Measurements from ENCODE around the gene SEPTIN5.

The SEPTIN5 gene

GRCh38 chr22:19760058-19760950 lies 46.0 kb downstream of the SEPTIN5 start, which contains the start of gene TBX1:
Gene TBX1, plus strand, starts transcription at chr22:19760778. Its CDS starts 66 bp downstream, at chr22:19760844.
- H3K27me3 ChIP-seq (ENCODE audit: insufficient read depth, low read length, poor library complexity, severe bottlenecking), result no peaks in the 10 kb centered on the region

GRCh38 chr22:19760951-19761724 lies 46.8 kb downstream of the SEPTIN5 start:
- Histone ChIP-seq H3K9me2 (replicated peaks; ENCODE audit: low read depth, low read length) (no peaks in the 10 kb centered on the region), H3K27me3 (ENCODE audit: insufficient read depth, low read length, poor library complexity, severe bottlenecking) (no peaks in the 10 kb centered on the region), H4K20me1 (ENCODE audit: insufficient read depth, low read length, poor library complexity, severe bottlenecking) (no peaks in the 10 kb centered on the region), H3K9ac (ENCODE audit: low read depth, low read length, poor library complexity, severe bottlenecking) (no peak overlapping the region), H3K4me2 (ENCODE audit: low read depth, low read length, poor library complexity, severe bottlenecking) (no peak overlapping the region), H3F3A (ENCODE audit: low read depth) (no peaks in the 10 kb centered on the region), H2AFZ (ENCODE audit: low read length) (no peak overlapping the region), H3K36me3 (ENCODE audit: insufficient read depth, low read length) (no peaks in the 10 kb centered on the region), H3K9me3 (ENCODE audit: insufficient read depth, low read depth, low read length) (no peaks in the 10 kb centered on the region), H3K4me3 (ENCODE audit: low read length, poor library complexity, severe bottlenecking) (no peak overlapping the region), H3K4me1 (ENCODE audit: insufficient read depth, low read length, poor library complexity, severe bottlenecking) (no peaks in the 10 kb centered on the region), H3K79me2 (ENCODE audit: insufficient read depth, low read length) (no peaks in the 10 kb centered on the region)
- TF ChIP-seq CTCF (conservative IDR thresholded peaks at IDR 0.05; ENCODE audit: low read length), result no peak
- TF ChIP-seq EZH2phosphoT487 (IDR thresholded peaks at IDR 0.05; ENCODE audit: borderline replicate concordance), result no peak

More at GRCh38 chr22:19760058-19760950, 46.0 kb downstream of the SEPTIN5 start, which contains the start of gene TBX1:
- no peak within 1 kb of the TSS for H3K9ac ChIP-seq (ENCODE audit: low read depth, low read length, poor library complexity, severe bottlenecking)
- H3K9me3 ChIP-seq (ENCODE audit: insufficient read depth, low read depth, low read length), result no peaks in the 10 kb centered on the region
- no peak within 1 kb of the TSS for H3K4me3 ChIP-seq (ENCODE audit: low read length, poor library complexity, severe bottlenecking)
- H3K79me2 ChIP-seq (ENCODE audit: insufficient read depth, low read length), result no peaks in the 10 kb centered on the region
- H2AFZ ChIP-seq (ENCODE audit: low read length), result no peak within 1 kb of the TSS
- H3K9me2 ChIP-seq (replicated peaks; ENCODE audit: low read depth, low read length), result no peaks in the 10 kb centered on the region
- H3K4me1 ChIP-seq (ENCODE audit: insufficient read depth, low read length, poor library complexity, severe bottlenecking), result no peaks in the 10 kb centered on the region
- no peak within 1 kb of the TSS for H3K4me2 ChIP-seq (ENCODE audit: low read depth, low read length, poor library complexity, severe bottlenecking)
- TF ChIP-seq CTCF (conservative IDR thresholded peaks at IDR 0.05; ENCODE audit: low read length) (no peak), EZH2phosphoT487 (IDR thresholded peaks at IDR 0.05; ENCODE audit: borderline replicate concordance) (no peak)
- H4K20me1 ChIP-seq (ENCODE audit: insufficient read depth, low read length, poor library complexity, severe bottlenecking), result no peaks in the 10 kb centered on the region
- H3F3A ChIP-seq (ENCODE audit: low read depth), result no peaks in the 10 kb centered on the region
- no peaks in the 10 kb centered on the region for H3K36me3 ChIP-seq (ENCODE audit: insufficient read depth, low read length)

GRCh38 chr22:19761725-19762567 lies 47.6 kb downstream of the SEPTIN5 start:
- Histone ChIP-seq H3K4me3 (ENCODE audit: low read length, poor library complexity, severe bottlenecking) (no peak overlapping the region), H3K4me1 (ENCODE audit: insufficient read depth, low read length, poor library complexity, severe bottlenecking) (no peaks in the 10 kb centered on the region), H4K20me1 (ENCODE audit: insufficient read depth, low read length, poor library complexity, severe bottlenecking) (no peaks in the 10 kb centered on the region), H3F3A (ENCODE audit: low read depth) (no peaks in the 10 kb centered on the region), H3K27me3 (ENCODE audit: insufficient read depth, low read length, poor library complexity, severe bottlenecking) (no peaks in the 10 kb centered on the region), H3K9ac (ENCODE audit: low read depth, low read length, poor library complexity, severe bottlenecking) (no peak overlapping the region), H3K4me2 (ENCODE audit: low read depth, low read length, poor library complexity, severe bottlenecking) (no peak overlapping the region), H3K79me2 (ENCODE audit: insufficient read depth, low read length) (no peaks in the 10 kb centered on the region), H3K9me3 (ENCODE audit: insufficient read depth, low read depth, low read length) (no peaks in the 10 kb centered on the region), H3K36me3 (ENCODE audit: insufficient read depth, low read length) (no peaks in the 10 kb centered on the region), H2AFZ (ENCODE audit: low read length) (no peak overlapping the region), H3K9me2 (replicated peaks; ENCODE audit: low read depth, low read length) (no peaks in the 10 kb centered on the region)
- TF ChIP-seq CTCF (conservative IDR thresholded peaks at IDR 0.05; ENCODE audit: low read length), result no peak
- no peak for TF ChIP-seq EZH2phosphoT487 (IDR thresholded peaks at IDR 0.05; ENCODE audit: borderline replicate concordance)
